ENCODE data around the gene GARIN5A.
"Not testable (repeated sequence)": the region's sequence is repeated elsewhere in the genome, so short reads cannot be mapped to it uniquely, and the experiment has no call there.

The GARIN5A gene

DNA sequence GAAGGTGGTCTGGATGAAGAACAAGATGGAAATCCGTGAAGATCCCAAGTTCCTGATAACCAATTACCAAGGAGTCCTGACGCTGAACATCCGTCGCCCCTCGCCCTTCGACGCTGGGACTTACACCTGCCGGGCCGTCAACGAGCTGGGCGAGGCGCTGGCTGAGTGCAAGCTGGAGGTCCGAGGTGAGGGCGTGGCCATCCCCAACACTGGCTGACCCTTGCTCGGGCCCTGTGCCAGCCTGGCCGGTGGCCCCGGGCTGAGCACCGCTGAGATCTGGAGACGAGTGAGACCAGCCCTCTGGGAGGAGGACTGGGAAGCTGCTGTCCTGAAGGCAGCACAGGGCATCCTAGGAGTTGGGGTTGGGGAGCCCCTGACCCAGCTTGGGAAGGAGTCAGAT, 12.3 kb downstream of the GARIN5A start:
- DNase-seq (ENCODE audit: low read depth): no peak

GRCh38 chr19:50462970-50463369, 13.7 kb downstream of the GARIN5A start:
- no peak for DNase-seq (ENCODE audit: low read depth)

DNA sequence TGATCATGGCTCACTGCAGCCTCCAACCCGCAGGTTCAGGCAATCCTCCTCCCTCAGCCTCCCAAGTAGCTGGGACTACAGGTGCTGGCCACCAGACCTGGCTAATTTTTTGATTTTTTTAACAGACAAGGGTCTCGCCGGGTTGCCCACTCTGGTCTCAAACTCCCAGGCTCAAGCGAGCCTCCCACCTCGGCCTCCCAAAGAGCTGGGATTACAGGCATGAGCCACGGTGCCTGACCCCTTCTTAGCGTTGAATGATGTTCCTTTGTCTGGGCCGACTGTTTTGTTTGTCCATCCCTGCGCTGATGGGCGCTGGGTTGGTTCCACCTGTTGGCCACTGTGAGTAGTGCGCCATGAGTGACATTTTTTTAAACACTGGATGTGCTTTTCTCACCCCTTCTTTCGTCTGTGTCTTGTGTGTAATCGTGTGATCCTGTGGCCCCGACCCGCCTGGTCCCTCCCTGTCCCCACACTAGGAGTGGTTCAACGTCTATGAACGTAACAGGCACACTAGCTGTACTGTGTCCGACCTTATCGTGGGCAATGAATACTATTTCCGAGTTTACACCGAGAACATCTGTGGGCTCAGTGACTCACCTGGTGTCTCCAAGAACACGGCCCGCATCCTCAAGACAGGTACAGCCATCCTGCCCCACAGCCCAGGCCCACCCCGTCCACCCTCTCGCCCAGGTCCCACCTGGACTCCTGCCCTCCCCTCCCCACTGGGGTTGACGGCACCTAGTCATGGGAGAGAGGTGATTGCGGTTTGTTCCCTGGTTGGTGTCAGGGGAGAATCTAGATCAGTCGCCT, 15.4 kb downstream of the GARIN5A start:
- no peak for DNase-seq (ENCODE audit: low read depth)

DNA sequence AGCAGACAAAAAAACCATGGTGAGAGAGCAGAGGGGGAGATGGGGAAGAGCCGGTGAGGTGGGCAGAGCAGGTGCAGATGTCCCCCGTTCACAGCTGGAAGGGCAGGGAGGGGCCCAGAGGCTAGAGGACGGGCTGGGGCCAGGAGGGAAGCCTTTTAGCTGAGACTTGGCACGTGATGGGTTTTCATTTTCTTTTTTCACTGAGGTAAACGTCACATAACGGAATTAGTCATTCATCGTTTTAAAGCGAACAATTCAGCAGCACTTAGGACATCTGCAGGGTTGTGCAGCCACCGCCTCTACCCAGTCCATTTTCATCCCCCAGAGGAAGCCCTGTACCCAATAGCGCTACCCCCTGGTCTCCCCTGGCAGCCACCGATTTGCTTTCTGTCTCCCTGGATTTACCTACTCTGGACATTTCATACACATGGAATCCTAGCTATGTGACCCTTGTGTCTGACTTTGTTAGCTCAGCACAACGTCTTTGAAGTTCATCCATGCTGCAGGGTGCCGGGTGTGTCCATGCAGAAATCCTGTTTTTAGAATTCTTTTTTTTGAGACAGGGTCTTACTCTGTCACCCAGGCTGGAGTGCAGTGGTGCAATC, 16.4 kb downstream of the GARIN5A start:
- DNase-seq (ENCODE audit: low read depth): no peak

DNA sequence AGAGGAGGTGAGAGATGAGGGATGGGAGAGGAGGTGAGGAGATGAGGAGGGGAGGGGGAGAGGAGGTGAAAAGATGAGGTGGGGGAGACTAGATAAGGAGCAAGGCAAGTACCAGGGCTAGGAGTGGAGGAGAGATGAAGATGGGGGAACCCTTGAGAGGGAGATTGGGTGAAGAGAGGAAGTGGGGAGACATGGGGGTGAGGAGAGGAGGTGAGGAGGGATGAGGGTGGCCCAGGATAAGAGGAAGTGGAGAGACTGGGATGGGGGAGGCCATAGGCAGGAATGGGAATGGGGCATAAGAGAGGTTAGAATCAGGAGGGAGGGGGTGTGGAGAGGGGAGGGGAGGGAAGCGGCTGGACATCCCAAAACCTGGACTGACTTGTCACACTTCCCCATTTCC, 17.0 kb downstream of the GARIN5A start:
- no peak for DNase-seq (ENCODE audit: low read depth)

GRCh38 chr19:50459067-50459456, 17.6 kb downstream of the GARIN5A start:
- DNase-seq (ENCODE audit: low read depth): no peak

- no peak for DNase-seq (ENCODE audit: low read depth)
These were observed 18.1 kb downstream of the GARIN5A start for GRCh38 chr19:50458396-50459066.

DNA sequence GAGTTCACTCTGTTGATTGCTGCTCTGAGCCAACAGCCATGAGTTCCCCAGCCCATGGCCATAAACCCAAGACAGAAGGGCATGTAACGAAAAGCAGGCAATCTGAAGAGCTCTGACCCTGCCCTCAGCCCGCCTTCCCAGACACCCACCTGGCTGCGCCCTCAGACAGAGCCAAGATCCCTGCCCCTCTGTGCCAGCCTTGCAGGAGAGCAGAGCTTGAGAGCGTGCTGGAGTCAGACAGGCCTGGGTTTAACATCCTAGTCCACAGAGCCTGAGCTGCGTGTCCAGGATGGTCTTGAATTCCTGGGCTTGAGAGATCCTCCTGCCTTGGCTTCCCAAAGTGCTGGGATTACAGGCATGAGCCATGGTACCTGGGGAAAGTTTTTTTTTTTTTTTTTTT, 19.3 kb downstream of the GARIN5A start:
- DNase-seq (ENCODE audit: low read depth): no peak

DNA sequence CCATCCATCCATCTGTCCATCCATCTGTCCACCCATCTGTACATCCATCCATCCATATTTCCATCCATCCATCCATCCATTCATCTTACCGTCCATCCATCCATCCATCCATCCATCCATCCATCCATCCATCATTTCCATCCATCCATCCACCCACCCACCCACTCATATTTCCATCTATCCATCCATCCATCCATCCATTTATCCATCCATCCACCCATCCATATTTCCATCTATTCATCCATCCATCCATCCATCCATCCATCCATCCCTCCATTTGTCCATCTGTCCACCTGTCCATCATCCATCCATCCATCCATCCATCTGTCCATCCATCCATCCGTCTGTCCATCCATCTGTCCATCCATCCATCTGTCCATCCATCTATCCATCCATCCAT, 20.7 kb downstream of the GARIN5A start:
- DNase-seq (ENCODE audit: low read depth): no peak

DNA sequence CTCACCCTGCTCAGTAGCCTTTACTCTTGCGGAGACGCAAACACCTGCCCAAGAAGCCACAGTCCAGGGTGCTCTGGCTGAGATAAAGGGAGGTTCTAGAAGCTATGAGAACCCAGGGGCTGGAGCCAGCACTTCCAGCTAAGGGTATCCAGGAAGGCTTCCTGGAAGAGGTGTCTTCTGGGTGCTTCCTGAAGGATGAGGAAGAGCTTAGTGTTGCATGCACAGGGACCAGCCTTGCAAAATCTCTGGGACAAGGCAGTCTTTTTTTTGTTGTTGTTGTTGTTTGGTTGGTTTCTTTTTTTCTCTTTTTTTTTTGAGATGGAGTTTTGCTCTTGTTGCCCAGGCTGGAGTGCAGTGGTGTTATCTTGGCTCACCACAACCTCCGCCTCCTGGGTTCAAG, 23.4 kb downstream of the GARIN5A start:
- no peak for DNase-seq (ENCODE audit: low read depth)

DNA sequence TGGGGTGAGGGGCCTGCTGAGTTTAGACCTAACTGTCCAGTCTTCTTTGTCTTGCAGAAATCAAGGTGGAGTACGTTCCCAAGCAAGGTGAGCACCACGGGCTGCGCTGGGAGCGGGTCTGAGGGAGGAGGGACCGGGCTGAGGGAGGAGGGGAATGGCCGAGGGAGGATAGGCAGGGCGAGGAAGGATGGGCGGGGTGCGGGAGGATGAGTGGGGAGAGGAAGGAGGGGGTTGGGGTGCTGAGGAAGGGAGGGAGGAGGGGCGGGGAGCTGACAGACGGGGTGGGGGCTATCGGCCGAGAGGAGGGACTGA, 25.5 kb downstream of the GARIN5A start:
- no peak for DNase-seq (ENCODE audit: low read depth)

DNA sequence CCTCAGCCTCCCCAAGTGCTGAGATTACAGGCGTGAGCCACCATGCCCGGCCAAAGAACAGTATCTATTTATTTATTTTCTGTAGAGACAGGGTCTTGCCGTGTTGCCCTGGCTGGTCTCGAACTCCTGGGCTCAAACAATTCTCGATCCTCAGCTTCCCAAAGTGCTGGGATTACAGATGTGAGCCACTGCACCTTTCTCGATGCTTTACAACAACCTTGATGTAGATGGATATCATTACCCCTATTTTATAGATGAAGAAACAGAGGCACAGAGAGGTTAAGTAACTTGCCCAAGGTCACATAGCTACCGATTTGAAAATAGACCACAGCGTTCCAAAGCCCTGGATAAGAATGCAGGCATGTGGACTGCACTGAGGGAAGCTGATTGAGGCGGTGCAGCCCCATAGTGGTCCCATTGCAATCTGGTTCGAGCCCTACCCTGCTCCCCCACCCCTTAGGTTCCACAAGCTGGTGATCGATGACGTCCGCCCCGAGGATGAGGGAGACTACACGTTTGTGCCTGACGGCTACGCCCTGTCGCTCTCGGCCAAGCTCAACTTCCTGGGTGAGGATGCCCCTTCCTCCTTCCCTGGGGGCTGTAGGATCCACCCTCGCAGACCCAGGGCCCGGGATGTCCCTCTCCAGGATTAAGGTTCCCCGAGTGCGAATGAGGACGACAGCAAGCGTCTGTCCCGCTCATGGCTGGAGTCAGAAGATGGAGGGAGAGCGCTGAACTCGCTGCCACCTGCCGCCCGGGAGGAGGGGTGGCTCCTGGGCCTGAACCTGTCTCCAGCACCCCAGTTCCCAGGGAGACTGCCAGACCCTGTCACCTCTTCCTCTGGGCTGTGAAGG, 26.1 kb downstream of the GARIN5A start:
- no peak for DNase-seq (ENCODE audit: low read depth)

DNA sequence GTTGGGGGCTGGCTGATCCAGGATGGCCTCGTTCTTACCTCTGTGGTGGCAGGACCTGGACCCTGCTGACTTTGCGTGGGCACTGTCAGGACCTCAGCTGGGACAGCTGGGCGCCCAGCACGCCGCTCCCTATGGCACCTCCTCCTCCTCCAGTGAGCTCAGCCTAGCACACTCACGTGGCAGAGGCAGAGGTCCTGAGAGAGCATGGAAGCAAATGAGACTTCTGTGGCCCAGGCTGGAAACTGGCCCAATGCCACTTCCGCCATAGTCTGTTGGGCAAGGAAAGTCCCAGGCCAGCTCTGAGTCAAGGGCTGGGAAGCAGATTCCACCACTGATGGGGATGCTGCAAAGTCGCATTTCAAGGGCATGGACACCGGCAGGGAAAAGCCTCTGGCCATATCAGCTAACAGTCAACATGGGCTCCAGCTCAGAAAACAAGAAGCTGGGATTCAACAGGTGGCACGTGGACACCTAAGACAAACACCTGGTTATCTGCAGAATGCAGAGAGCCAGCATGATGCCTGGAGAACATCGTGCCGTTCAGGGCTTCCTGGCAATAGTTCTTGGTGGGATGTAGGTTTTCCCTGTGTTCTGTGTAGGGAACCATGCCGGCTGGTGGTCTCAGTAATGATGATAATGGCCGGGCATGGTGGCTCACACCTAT, 27.3 kb downstream of the GARIN5A start:
- DNase-seq (ENCODE audit: low read depth): no peak

DNA sequence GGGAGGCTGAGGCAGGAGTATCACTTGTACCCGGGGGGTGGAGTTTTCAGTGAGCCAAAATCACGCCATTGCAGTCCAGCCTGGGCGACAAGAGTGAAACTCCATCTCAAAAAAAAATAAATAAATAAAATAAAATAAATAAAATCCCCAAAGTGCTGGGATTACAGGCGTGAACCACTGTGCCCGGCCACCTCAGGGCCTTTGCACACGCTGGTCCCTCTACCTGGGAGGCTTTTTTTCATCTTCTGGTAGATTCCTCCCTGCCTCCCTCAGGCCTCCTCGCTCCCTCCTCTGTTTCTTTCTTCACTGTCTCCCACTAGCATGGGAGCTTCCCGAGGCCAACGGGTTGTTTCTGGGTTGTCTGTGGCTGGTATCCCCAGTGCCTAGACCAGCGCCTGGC, 28.9 kb downstream of the GARIN5A start:
- DNase-seq (ENCODE audit: low read depth): no peak

GRCh38 chr19:50447053-50447452, 29.6 kb downstream of the GARIN5A start:
- DNase-seq (ENCODE audit: low read depth): no peak

DNA sequence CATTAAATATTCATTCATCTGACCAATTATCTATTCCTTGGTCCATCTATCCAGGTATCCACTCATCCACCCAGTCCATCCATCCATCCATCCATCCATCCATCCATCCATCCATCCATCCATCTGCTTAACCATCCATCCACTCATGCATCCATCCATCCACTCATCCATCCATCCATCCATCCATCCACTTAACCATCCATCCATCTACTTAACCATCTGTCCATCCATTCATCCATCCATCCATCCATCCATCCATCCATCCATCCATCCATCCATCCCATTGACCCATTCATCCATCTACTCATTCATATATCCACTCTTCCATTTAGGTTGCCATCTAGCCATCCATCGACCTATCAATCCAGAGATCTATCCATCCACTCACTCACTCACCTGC, 32.6 kb downstream of the GARIN5A start:
- no peak for DNase-seq (ENCODE audit: low read depth)

GRCh38 chr19:50439130-50439529, 37.5 kb downstream of the GARIN5A start:
- DNase-seq (ENCODE audit: low read depth): not testable (repeated sequence)

- DNase-seq (ENCODE audit: low read depth): no peak
These were observed 38.7 kb downstream of the GARIN5A start for GRCh38 chr19:50437862-50438449.

GRCh38 chr19:50435627-50436026, 41.0 kb downstream of the GARIN5A start:
- DNase-seq (ENCODE audit: low read depth): no peak

GRCh38 chr19:50435221-50435620, 41.4 kb downstream of the GARIN5A start:
- no peak for DNase-seq (ENCODE audit: low read depth)

DNA sequence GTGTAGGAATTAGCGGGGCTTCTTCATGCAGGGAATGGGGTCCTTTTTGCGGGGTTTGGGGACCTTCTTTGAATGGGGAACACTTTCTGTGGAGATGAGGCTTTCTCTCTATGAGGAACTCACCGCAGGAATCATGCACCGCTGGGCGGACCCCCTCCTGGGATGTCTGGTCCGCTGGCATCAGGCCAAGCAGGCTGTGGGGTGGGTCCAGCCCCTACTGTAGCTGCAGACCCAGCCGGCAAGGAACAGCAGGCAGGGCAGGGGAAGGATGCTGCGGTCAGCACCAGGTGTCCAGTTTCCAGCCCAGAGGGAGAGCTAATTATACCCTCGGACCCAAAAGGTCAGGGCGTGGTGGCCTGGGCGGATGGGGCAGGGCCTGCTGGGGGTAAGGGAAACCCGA, 42.1 kb downstream of the GARIN5A start:
- no peak for DNase-seq (ENCODE audit: low read depth)

All from T-helper 22 cell (primary cell).